GM12875 (cell line): ENCODE measurements around the gene PRR23B.
"Not testable (repeated sequence)": the region's sequence is repeated elsewhere in the genome, so short reads cannot be mapped to it uniquely, and the experiment has no call there.

ENCODE experiments used
- H3K4me3 ChIP-seq: one replicate; pipeline ENCODE4 v1.5.1; 2011; ENCODE audit warnings: low read depth, low read length, control low read depth
- TF ChIP-seq, protein P1 (sequence below): IDR thresholded peaks from 2 replicates; pipeline ENCODE4 v1.5.1; 2011; ENCODE audit warnings: low read depth, mild to moderate bottlenecking, control low read depth, inconsistent platforms, low read length, moderate library complexity, borderline replicate concordance; ENCODE audit not compliant: insufficient read depth

PRR23B gene

GRCh38 chr3:139032326-139033002 is 11.7 kb upstream of the PRR23B start:
- TF ChIP-seq, protein P1, sequence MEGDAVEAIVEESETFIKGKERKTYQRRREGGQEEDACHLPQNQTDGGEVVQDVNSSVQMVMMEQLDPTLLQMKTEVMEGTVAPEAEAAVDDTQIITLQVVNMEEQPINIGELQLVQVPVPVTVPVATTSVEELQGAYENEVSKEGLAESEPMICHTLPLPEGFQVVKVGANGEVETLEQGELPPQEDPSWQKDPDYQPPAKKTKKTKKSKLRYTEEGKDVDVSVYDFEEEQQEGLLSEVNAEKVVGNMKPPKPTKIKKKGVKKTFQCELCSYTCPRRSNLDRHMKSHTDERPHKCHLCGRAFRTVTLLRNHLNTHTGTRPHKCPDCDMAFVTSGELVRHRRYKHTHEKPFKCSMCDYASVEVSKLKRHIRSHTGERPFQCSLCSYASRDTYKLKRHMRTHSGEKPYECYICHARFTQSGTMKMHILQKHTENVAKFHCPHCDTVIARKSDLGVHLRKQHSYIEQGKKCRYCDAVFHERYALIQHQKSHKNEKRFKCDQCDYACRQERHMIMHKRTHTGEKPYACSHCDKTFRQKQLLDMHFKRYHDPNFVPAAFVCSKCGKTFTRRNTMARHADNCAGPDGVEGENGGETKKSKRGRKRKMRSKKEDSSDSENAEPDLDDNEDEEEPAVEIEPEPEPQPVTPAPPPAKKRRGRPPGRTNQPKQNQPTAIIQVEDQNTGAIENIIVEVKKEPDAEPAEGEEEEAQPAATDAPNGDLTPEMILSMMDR, result no peak
- no peak overlapping the region for H3K4me3 ChIP-seq

DNA sequence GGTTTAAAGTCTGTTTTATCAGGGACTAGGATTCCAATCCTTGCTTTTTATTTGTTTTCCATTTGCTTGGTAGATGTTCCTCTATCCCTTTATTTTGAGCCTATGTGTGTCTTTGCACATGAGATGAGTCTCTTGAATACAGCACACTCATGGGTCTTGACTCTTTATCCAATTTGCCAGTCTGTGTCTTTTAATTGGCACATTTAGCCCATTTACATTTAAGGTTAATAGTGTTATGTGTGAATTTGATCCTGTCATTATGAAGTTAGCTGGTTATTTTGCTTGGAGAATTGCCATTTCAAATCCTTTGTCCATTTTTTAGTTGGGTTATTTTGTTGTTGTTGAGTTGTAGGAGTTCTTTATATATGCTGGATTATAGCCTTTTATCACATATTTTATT is 9.8 kb upstream of the PRR23B start:
- not testable (repeated sequence) for H3K4me3 ChIP-seq

GRCh38 chr3:139024968-139025367 is 4.2 kb upstream of the PRR23B start:
- TF ChIP-seq, protein P1, result no peak
- H3K4me3 ChIP-seq, result no peak overlapping the region

DNA sequence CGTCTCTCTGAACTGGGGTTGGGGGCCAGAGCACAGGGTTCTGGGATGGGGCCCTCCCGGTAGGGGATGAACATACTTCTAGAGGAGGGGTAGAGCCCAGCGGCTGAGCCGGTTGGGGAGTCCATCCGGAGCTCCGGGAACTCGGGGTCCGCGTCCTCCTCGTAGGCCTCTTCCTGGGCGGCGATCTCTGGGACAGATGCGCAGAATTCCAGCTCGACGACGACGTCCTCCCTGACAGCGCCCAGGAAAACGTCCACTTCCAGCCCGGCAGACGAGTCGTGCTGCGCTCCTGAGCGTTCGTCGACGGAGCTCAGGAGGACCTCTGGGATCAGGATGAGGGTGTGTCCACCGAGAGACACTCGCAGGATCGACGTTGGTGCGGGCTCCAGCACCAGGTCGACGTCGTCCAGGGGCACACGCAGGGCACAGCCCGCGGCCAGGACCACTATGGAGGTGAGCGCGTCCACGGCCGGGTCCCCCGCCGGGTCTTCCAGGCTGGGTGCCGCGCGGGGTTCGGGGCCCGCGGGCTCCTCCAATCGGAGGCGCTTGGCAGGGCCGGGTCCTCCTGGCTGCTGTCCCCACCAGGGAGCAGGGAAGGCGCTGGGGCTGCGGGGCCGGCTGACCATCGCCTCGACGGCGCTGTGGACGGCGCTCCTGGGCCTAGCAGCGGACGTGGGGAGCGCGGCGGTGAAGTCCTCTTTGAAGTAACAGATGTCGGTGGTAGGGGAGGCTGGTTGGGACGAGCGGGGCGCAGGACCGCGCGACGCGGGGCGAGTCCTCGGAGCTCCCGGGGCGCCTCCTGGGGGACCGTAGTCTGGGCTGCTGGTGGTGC is 474 bp downstream of the PRR23B start:
- H3K4me3 ChIP-seq, result no peak overlapping the region
- TF ChIP-seq, protein P1, result no peak

- TF ChIP-seq, protein P1, result no peak
- H3K4me3 ChIP-seq, result no peak overlapping the region
Measured at GRCh38 chr3:139016430-139017048, 4.2 kb downstream of the PRR23B start.

DNA sequence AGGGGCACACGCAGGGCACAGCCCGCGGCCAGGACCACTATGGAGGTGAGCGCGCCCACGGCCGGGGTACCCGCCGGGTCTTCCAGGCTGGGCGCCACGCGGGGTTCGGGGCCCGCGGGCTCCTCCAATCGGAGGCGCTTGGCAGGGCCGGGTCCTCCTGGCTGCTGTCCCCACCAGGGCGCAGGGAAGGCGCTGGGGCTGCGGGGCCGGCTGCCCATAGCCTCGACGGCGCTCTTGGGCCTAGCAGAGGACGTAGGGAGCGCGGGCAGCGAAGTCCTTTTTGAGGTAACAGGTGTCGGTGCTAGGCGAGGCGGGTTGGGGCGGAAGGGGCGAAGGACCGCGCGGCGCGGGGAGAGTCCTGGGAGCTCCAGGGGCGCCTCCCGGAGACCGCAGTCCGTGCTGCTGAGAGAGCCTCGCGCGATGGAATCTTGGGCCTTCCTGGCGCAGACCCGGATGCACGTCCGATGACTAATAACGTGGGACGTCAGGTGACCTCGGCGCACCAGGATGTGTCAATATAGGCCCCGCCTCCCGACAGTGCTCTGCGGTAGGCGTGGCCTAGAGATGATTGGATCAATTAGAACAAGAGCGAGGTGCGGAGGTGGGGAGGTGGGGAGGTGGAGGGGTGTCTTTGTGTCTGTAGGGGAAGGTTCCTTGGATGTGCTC is 14.5 kb downstream of the PRR23B start, which contains the start of gene PRR23A:
Gene PRR23A (minus strand): TSS at position 218 of the 666 bp plus-strand sequence. CDS start 0 bp downstream, at position 218.
- TF ChIP-seq, protein P1, result no peak
- no peak within 1 kb of the TSS for H3K4me3 ChIP-seq

GRCh38 chr3:139005356-139005993 is 15.3 kb downstream of the PRR23B start:
- TF ChIP-seq, protein P1, result no peak
- H3K4me3 ChIP-seq, result no peak overlapping the region
